ENCODE data around the gene GALNT6. TPM values are rescaled to one million over a fixed set of nuclear protein-coding genes. Genes with fewer than 3 reads are reported as not detected.

The GALNT6 gene
- polyA plus RNA-seq, 1 donor from 2014 or later = not detected

- TF ChIP-seq REST (IDR thresholded peaks at IDR 0.05; ENCODE audit: borderline replicate concordance) (no peak), POLR2AphosphoS5 (IDR thresholded peaks at IDR 0.05) (no peak)
Measured at GRCh38 chr12:51439330-51439729, 48.1 kb upstream of the GALNT6 start (continued).

- H3K4me3 ChIP-seq (ENCODE audit: low read length) = no peak overlapping the region
- H3K79me2 ChIP-seq (replicated peaks; ENCODE audit: insufficient read depth, low read length) = peaks cover 16% of the 10 kb centered on the region
- no peak overlapping the region for H3K27ac ChIP-seq (ENCODE audit: low read length)
- H3K4me2 ChIP-seq (ENCODE audit: low read length) = no peak overlapping the region
- no peaks in the 10 kb centered on the region for H3F3A ChIP-seq (ENCODE audit: insufficient read depth, low read length, poor library complexity, severe bottlenecking)
- H3K9ac ChIP-seq (ENCODE audit: low read length) = no peak overlapping the region
- TF ChIP-seq SMC3 (conservative IDR thresholded peaks at IDR 0.05; ENCODE audit: poor library complexity) (no peak), EP300 (conservative IDR thresholded peaks at IDR 0.05; ENCODE audit: poor library complexity, severe bottlenecking) (no peak), MXI1 (conservative IDR thresholded peaks at IDR 0.05; ENCODE audit: poor library complexity, severe bottlenecking) (no peak), RAD21 (conservative IDR thresholded peaks at IDR 0.05) (no peak), TAF1 (IDR thresholded peaks at IDR 0.05; ENCODE audit: low read depth) (no peak), REST (IDR thresholded peaks at IDR 0.05; ENCODE audit: borderline replicate concordance) (no peak)
- H4K20me1 ChIP-seq (ENCODE audit: insufficient read depth) = no peaks in the 10 kb centered on the region
- no peaks in the 10 kb centered on the region for H3K27me3 ChIP-seq (ENCODE audit: insufficient read depth, low read depth, low read length)
- H3K9me3 ChIP-seq (ENCODE audit: low read length) = no peaks in the 10 kb centered on the region
- H2AFZ ChIP-seq (ENCODE audit: low read depth, low read length) = no peak overlapping the region
- H3K9me2 ChIP-seq (ENCODE audit: insufficient read depth, low read length) = no peaks in the 10 kb centered on the region
- H3K36me3 ChIP-seq (ENCODE audit: insufficient read depth, low read length) = no peaks in the 10 kb centered on the region
Measured at GRCh38 chr12:51437431-51437830, 46.2 kb upstream of the GALNT6 start.

- no peak for TF ChIP-seq TAF1 (IDR thresholded peaks at IDR 0.05; ENCODE audit: low read depth)
- TF ChIP-seq RAD21 (conservative IDR thresholded peaks at IDR 0.05) = no peak
- no peak for TF ChIP-seq REST (IDR thresholded peaks at IDR 0.05; ENCODE audit: borderline replicate concordance)
- no peak for TF ChIP-seq POLR2AphosphoS5 (IDR thresholded peaks at IDR 0.05)
- TF ChIP-seq SMC3 (conservative IDR thresholded peaks at IDR 0.05; ENCODE audit: poor library complexity) = no peak
- TF ChIP-seq EZH2 (IDR thresholded peaks at IDR 0.05; ENCODE audit: borderline replicate concordance, insufficient read depth, low read length, poor library complexity, severe bottlenecking) = no peak
- TF ChIP-seq MXI1 (conservative IDR thresholded peaks at IDR 0.05; ENCODE audit: poor library complexity, severe bottlenecking) = no peak
- TF ChIP-seq EP300 (conservative IDR thresholded peaks at IDR 0.05; ENCODE audit: poor library complexity, severe bottlenecking) = no peak
- Histone ChIP-seq H3K36me3 (ENCODE audit: insufficient read depth, low read length) (no peaks in the 10 kb centered on the region), H3K27ac (ENCODE audit: low read length) (no peak overlapping the region), H3K9me3 (ENCODE audit: low read length) (no peaks in the 10 kb centered on the region), H3K27me3 (ENCODE audit: insufficient read depth, low read depth, low read length) (no peaks in the 10 kb centered on the region), H3K9me2 (ENCODE audit: insufficient read depth, low read length) (no peaks in the 10 kb centered on the region), H3K4me2 (ENCODE audit: low read length) (no peak overlapping the region), H3K4me3 (ENCODE audit: low read length) (no peak overlapping the region), H3K79me2 (replicated peaks; ENCODE audit: insufficient read depth, low read length) (peaks cover 30% of the 10 kb centered on the region), H2AFZ (ENCODE audit: low read depth, low read length) (no peak overlapping the region), H3F3A (ENCODE audit: insufficient read depth, low read length, poor library complexity, severe bottlenecking) (no peaks in the 10 kb centered on the region), H4K20me1 (ENCODE audit: insufficient read depth) (no peaks in the 10 kb centered on the region), H3K9ac (ENCODE audit: low read length) (no peak overlapping the region)
Measured at GRCh38 chr12:51434305-51434704, 43.1 kb upstream of the GALNT6 start.
